ENCODE measurements around the gene RTTN.
"Not testable (repeated sequence)": the region's sequence is repeated elsewhere in the genome, so short reads cannot be mapped to it uniquely, and the experiment has no call there.

Gene RTTN

GRCh38 chr18:69975294-69975693 is 230.2 kb downstream of the RTTN start:
- DNase-seq (ENCODE audit: low read depth) = not testable (repeated sequence)

DNA sequence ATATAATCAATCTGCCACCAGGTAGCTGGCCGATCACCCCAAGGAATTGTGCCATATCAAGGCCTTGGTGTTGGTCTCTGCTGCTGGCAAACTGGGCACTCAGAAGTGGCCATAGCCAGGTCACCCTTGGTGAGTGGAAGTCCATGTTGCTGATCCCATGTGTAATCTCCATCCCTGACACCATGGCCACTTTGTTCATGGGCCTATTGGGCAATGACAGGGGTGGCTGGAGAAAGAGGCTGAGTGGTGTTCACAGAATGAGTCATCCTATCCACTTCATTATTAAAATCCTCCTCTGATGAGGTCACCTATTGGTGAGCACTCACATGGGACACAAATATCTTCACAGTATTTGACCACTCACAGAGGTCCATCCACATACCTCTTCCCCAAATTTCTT is 231.1 kb downstream of the RTTN start:
- DNase-seq (ENCODE audit: low read depth) = no peak

DNA sequence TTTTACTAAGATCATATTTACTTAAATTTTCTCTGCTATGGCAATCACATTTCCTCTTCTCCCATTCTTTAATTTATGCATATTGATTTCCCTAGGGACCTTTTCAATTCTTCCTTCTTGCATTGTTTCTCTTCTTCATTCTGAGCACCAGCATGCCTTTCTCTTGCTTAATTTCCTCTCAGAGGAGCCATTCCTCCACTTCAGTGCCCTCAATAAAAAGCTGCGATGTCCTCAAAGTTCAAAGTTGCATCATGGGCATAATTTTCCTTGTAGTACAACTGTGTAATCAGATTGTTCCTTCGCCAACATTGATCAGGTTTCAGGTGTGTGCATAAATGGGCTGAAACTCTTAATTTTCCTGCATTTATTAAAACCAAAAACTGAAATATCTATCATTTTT is 236.0 kb downstream of the RTTN start:
- no peak for DNase-seq (ENCODE audit: low read depth)

DNA sequence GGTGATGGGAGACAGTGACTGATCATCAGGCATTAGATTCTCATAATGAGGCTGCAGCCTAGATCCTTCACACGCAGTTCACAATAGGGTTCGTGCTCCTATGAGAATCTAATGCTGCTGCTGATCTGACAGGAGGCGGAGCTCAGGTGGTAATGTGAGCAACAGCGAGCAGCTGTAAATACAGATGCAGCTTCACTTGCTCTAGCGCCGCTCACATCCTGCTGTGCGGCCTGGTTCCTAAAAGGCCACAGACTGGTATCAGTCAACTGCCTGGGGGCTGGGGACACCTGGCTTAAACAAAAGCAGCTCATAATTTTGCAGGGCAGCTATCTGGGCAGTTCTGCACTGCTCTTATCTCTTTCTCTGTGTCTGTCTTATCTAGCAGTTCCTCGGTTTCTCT is 237.4 kb downstream of the RTTN start:
- no peak for DNase-seq (ENCODE audit: low read depth)

DNA sequence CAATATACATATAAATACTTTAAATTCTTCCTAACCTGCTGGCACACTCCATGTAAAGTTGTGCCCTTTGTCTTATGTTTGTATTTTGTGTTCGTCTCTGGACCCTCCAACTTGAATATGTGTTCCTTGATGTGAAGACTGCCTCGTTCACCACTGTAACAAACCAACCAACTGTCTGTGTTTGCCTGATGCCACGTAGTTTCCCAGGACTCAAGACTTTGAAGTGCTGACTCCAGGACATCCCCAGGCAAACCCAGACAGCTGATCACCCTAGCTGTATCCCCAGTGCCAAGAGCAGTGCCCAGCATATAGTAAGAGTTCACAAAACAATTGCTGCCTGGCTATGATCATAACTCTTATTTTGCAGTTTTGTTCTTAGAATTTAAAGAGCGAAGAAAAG is 242.3 kb downstream of the RTTN start:
- DNase-seq (ENCODE audit: low read depth) = no peak

DNA sequence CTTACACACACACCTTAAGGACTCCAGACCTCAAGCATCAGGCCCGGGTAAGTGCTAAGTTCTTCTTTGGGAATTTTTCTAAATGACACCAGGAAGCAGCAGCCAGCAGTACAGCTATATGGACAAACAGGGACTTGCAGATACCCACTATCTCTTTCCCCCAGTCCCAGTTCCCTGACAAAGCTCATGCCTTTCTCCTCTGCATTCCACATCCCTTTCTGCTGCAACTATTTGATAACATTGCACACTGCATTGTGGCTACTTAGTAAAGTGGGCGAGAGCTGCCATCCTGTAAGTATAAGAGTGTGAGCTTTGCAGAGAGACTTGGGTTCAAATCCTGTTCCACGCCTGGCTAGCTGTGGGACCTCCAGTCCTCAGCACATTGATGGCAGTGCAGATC is 243.8 kb downstream of the RTTN start:
- no peak for DNase-seq (ENCODE audit: low read depth)

DNA sequence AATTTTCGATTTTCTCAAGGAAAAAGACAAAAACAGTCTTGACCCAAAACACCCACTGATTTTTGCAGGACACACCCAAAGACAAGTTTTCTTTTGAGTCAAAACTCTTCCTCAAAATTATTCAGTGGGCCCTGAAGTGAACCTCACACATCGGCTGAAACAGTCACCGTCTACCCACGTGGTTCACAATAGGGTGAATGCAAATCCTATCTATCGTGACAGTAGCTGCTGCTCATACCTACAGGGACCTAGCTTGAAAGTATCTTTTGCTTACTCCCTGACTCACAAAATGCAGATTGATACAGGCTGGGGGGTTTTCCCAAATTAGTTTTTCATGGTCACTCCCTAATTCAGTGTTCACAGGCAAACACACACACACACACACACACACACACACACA is 247.1 kb downstream of the RTTN start:
- DNase-seq (ENCODE audit: low read depth) = no peak

DNA sequence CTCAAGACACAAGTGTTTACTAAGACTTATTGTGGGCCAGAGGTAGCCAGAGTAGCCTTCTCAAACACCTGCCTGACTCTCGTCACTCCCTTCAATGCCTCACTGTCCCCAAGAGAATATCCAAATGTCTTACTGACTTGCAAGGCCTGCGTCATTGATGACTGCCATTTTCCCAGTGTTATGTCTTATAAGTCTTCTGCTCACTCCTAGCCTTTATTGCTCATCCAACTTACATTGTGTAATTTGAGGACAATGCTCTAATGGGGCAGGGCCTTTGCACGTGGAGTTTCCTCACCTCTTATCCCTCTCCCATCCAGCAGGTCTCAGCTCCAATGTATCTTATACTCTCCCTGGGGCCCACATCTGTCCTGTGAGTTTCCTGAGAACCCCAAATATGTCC is 247.7 kb downstream of the RTTN start:
- DNase-seq (ENCODE audit: low read depth) = no peak

DNA sequence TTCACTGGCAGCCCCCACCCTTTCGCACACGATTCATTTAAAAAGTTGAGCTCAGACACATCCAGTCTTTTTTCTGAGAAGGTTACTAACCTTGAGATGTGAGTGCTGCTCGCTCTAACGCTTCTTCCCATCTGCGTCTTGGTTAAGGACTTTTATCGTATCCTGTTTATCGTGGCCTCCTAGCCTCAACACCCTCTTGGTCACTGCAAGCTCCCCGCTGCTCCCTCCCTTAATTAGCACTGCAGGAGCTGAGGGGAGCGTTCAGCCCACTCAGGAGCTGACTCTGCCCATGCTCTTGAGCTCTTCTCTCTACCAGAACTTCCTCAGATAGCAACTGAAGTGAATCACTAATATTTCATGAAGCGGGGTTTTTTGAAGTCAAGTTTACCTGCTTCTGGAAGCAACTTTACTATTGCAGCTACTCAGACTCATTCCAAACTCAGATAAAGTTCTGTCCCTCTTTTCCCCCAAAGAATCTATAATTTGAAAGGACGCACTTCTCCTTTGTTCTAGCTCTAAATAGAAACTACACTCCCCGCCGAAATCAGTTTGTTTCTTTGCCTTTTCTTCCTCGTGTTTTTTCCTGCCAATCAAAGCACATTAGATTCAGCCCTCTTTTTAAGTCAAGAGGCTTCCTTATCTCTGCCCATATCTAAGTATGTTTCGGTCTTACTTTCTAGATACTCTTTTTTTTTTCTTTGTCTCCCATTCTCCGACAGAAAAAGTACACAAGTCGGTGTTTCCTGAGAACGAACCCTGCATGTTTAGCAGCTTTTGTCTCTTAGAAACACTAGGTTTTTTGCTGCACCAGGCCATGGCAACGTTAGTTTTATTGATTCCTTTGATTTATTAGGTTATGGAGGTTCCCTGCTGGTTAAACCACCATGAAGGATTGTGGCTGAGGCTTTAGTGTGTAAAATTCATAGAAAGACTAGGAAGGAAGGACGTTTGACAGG is 248.5 kb downstream of the RTTN start:
- DNase-seq (ENCODE audit: low read depth) = no peak

- no peak for DNase-seq (ENCODE audit: low read depth)
Observed at GRCh38 chr18:69956057-69956456, 249.4 kb downstream of the RTTN start.

- no peak for DNase-seq (ENCODE audit: low read depth)
Observed at GRCh38 chr18:69954719-69955480, 250.6 kb downstream of the RTTN start.

GRCh38 chr18:69953191-69953590 is 252.3 kb downstream of the RTTN start:
- DNase-seq (ENCODE audit: low read depth) = no peak
